Endothelial cell of umbilical vein (primary cell): ENCODE data around the gene USP30. TPM values are rescaled to one million over a fixed set of nuclear protein-coding genes. Genes with fewer than 3 reads are reported as not detected.

Experiments
- BruUV-seq: library from RNA; stranded (reverse); fragments of 400-500 nt; replicated peaks from 2 replicates; lab custom pipeline; 2021; lab: Mats Ljungman, UMichigan
- CTCF ChIA-PET: fragments of 300-600, 350-600 bp; sonication (Branson Sonifier 250); formaldehyde crosslinking; loops from one replicate; lab custom pipeline; 2021; ENCODE audit warnings: antibody characterized with exemption, inconsistent platforms; lab: Charles Lee
- POLR2A ChIA-PET: fragments of 300-600, 350-600 bp; sonication (Branson Sonifier 250); formaldehyde crosslinking; loops from one replicate; lab custom pipeline; 2021; ENCODE audit warnings: antibody characterized with exemption, inconsistent platforms; lab: Charles Lee
- DNase-seq: peaks from one replicate; pipeline ENCODE4 v3.0.0-alpha.2; 2011; ENCODE audit warnings: low read depth, low spot score
- FAIRE-seq: peaks from 2 replicates; lab custom pipeline; 2011; peaks lifted over from hg19 to GRCh38; lab: Jason Lieb, UNC
- H2AFZ ChIP-seq: 2 replicates; pipeline ENCODE4 v1.6.0; 2012; ENCODE audit warnings: low read depth, low read length, control low read depth, inconsistent platforms
- H3K27ac ChIP-seq: 2 replicates; pipeline ENCODE4 v1.5.1; 2011; ENCODE audit warnings: low read depth, mild to moderate bottlenecking, control low read depth, low read length, moderate library complexity; ENCODE audit not compliant: insufficient read depth
- H3K27me3 ChIP-seq, 2 experiments: 2 replicates each; pipeline versions ENCODE4 v1.6.0 to v1.6.1; 2011; ENCODE audit warnings: low read length in 2 of 2, mixed read lengths in 1 of 2; ENCODE audit not compliant: control insufficient read depth in 2 of 2, insufficient read depth in 2 of 2
- H3K36me3 ChIP-seq, 2 experiments: 2 replicates in 1 of 2; 3 replicates in 1 of 2; pipeline ENCODE4 v1.5.1; 2011; ENCODE audit warnings: low read length in 2 of 2, mild to moderate bottlenecking in 1 of 2, moderate library complexity in 1 of 2; ENCODE audit not compliant: control insufficient read depth in 2 of 2, insufficient read depth in 2 of 2; ENCODE audit errors: extremely low read depth in 1 of 2
- H3K4me1 ChIP-seq: 3 replicates; pipeline ENCODE4 v1.5.1; 2011; ENCODE audit warnings: mild to moderate bottlenecking, low read length; ENCODE audit not compliant: control insufficient read depth, insufficient read depth; ENCODE audit errors: extremely low read depth
- H3K4me2 ChIP-seq: 2 replicates; pipeline ENCODE4 v1.6.1; 2011; ENCODE audit warnings: low read length, control low read depth, mixed read lengths; ENCODE audit not compliant: insufficient read depth
- H3K4me3 ChIP-seq, 3 experiments: fragments of 200-600 bp in 1 of 3; sonication (generic), shearing (Covaris generic) in 1 of 3; replicated peaks in 1 of 3; 2 replicates each; pipeline ENCODE4 v1.5.1; 2011 to 2016; ENCODE audit warnings: control low read depth in 3 of 3, low read length in 3 of 3, mild to moderate bottlenecking in 2 of 3, inconsistent platforms in 1 of 3, low read depth in 1 of 3, moderate library complexity in 1 of 3; ENCODE audit not compliant: insufficient read depth in 1 of 3
- H3K79me2 ChIP-seq: 2 replicates; pipeline ENCODE4 v1.6.0; 2012; ENCODE audit warnings: low read length, inconsistent platforms; ENCODE audit not compliant: control insufficient read depth, insufficient read depth
- H3K9ac ChIP-seq: replicated peaks from 2 replicates; pipeline ENCODE3; 2011; ENCODE audit warnings: low read length, control low read depth; ENCODE audit not compliant: insufficient read depth; ENCODE audit errors: extremely low read depth
- H3K9me1 ChIP-seq: replicated peaks from 3 replicates; pipeline ENCODE4 v1.6.0; 2011; ENCODE audit warnings: mild to moderate bottlenecking, low read length; ENCODE audit not compliant: control insufficient read depth, insufficient read depth; ENCODE audit errors: extremely low read depth
- H3K9me3 ChIP-seq: replicated peaks from 2 replicates; pipeline ENCODE4 v1.5.1; 2012; ENCODE audit warnings: low read length, inconsistent platforms; ENCODE audit not compliant: control insufficient read depth, insufficient read depth
- H4K20me1 ChIP-seq: replicated peaks from 2 replicates; pipeline ENCODE3; 2011; ENCODE audit warnings: mild to moderate bottlenecking, low read length; ENCODE audit not compliant: control insufficient read depth, insufficient read depth; ENCODE audit errors: extremely low read depth
- EZH2 ChIP-seq: IDR thresholded peaks from 2 replicates; pipeline ENCODE4 v1.6.1; 2012; ENCODE audit warnings: borderline replicate concordance, low read depth, mild to moderate bottlenecking, moderate library complexity, low read length, inconsistent platforms; ENCODE audit not compliant: severe bottlenecking
- FOS ChIP-seq: IDR thresholded peaks from 2 replicates; pipeline ENCODE4 v1.6.1; 2011; ENCODE audit warnings: mild to moderate bottlenecking, low read length, moderate library complexity, borderline replicate concordance; ENCODE audit not compliant: insufficient read depth
- GATA2 ChIP-seq: IDR thresholded peaks from 2 replicates; pipeline ENCODE4 v1.7.0; 2011; ENCODE audit warnings: low read depth, mild to moderate bottlenecking, moderate library complexity, mixed read lengths, low read length; ENCODE audit not compliant: insufficient read length, insufficient read depth
- JUN ChIP-seq: IDR thresholded peaks from 2 replicates; pipeline ENCODE4 v1.6.1; 2011; ENCODE audit warnings: borderline replicate concordance, low read depth; ENCODE audit not compliant: insufficient read length, insufficient read depth
- MYC ChIP-seq: IDR thresholded peaks from one replicate; pipeline ENCODE4 v1.6.1; 2011; ENCODE audit warnings: mild to moderate bottlenecking, low read depth, low read length
- POLR2A ChIP-seq: IDR thresholded peaks from 2 replicates; pipeline ENCODE4 v1.6.1; 2012; ENCODE audit warnings: low read depth, mild to moderate bottlenecking, control low read depth, low read length
- POLR2AphosphoS5 ChIP-seq: IDR thresholded peaks from 2 replicates; pipeline ENCODE4 v1.6.1; 2012; ENCODE audit warnings: low read depth, mild to moderate bottlenecking, control low read depth, low read length, moderate library complexity; ENCODE audit not compliant: insufficient read depth
- dilution Hi-C: fragments of 300-500 bp; cut with MboI; formaldehyde crosslinking; loops from one replicate; pipeline ENCODE4 v1.15.0; 2019; ENCODE audit warnings: low sequenced_read_pairs; ENCODE audit not compliant: extremely low pct_ligation_motif_present
- intact Hi-C: fragments of 100-400 bp; cut with micrococcal nuclease; formaldehyde crosslinking; loops from one replicate; pipeline ENCODE4 v1.10.0; 2022
- polyA plus RNA-seq, 4 experiments: library from polyadenylated mRNA; depleted of rRNA in 3 of 4; stranded (reverse) in 3 of 4; unstranded in 1 of 4; fragments of >200 nt; gene quantifications; 2 replicates each; pipeline versions ENCODE4 v1.2.1 to v1.2.3, GENCODE V29; 2011 to 2012; ENCODE audit warnings: missing spikeins in 1 of 4
- total RNA-seq: library from RNA; stranded (reverse); gene quantifications from 2 replicates; pipeline ENCODE4 v1.2.3, GENCODE V29; 2021
- TF ChIP-seq, protein P1 (sequence below): IDR thresholded peaks from 2 replicates; pipeline ENCODE4 v1.6.1; 2011; ENCODE audit not compliant: insufficient read depth, insufficient read length
- TF ChIP-seq, protein P2 (sequence below), 2 donors: IDR thresholded peaks; 1 replicate in 1 of 2; 2 replicates in 1 of 2; pipeline ENCODE4 v1.5.1; 2011; ENCODE audit warnings: low read length in 2 of 2, mild to moderate bottlenecking in 2 of 2, moderate library complexity in 2 of 2, control low read depth in 1 of 2, inconsistent platforms in 1 of 2, low read depth in 1 of 2; ENCODE audit not compliant: insufficient read depth in 1 of 2; ENCODE audit errors: extremely low read depth in 1 of 2

The USP30 gene
- total and polyA plus RNA-seq, 2 donors (not counting 3 experiments of a cell fraction or from before 2014, with no cell fraction given), result 14.2 to 24.3 TPM

DNA sequence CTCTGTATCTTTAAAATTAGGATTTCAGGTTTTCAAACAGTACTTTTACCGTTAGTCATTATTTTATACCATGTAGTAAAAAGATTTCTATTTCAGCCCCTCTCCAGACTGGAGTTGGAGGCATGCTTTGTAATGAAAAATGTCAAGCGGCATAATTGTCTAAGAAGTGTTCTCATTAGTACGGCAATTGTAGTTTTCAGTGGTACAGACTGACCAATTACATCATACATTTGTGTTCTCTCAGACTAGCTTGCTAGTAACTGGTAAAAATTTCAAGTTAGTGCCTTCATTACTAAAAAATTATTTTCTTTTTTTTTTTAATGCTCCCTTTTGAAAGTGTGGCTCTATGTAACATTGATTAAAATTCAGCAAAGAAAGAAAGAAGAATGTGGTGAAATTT, 4.5 kb downstream of the USP30 start:
- dilution Hi-C loops (no loop called here), intact Hi-C loops (no loop called here)
- no peak overlapping the region for H2AFZ ChIP-seq
- H3K79me2 ChIP-seq, result no peaks in the 10 kb centered on the region
- H3K4me3 ChIP-seq, result no peak overlapping the region
- ChIA-PET CTCF (no interaction called here), POLR2A (no interaction called here)
- DNase-seq (no peak), FAIRE-seq (no peak)
- no peaks in the 10 kb centered on the region for H3K9me3 ChIP-seq
- H3K36me3 ChIP-seq, result peaks cover 0 to 4% of the 10 kb centered on the region in 2 experiments
- no TSS peak for BruUV-seq
- no peak overlapping the region for H3K9ac ChIP-seq
- TF ChIP-seq, protein P1, sequence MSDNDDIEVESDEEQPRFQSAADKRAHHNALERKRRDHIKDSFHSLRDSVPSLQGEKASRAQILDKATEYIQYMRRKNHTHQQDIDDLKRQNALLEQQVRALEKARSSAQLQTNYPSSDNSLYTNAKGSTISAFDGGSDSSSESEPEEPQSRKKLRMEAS, result no peak
- TF ChIP-seq, protein P2, sequence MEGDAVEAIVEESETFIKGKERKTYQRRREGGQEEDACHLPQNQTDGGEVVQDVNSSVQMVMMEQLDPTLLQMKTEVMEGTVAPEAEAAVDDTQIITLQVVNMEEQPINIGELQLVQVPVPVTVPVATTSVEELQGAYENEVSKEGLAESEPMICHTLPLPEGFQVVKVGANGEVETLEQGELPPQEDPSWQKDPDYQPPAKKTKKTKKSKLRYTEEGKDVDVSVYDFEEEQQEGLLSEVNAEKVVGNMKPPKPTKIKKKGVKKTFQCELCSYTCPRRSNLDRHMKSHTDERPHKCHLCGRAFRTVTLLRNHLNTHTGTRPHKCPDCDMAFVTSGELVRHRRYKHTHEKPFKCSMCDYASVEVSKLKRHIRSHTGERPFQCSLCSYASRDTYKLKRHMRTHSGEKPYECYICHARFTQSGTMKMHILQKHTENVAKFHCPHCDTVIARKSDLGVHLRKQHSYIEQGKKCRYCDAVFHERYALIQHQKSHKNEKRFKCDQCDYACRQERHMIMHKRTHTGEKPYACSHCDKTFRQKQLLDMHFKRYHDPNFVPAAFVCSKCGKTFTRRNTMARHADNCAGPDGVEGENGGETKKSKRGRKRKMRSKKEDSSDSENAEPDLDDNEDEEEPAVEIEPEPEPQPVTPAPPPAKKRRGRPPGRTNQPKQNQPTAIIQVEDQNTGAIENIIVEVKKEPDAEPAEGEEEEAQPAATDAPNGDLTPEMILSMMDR (IDR thresholded peaks at IDR 0.05; ENCODE audit: extremely low read depth in 1 of 2, insufficient read depth in 1 of 2, low read depth in 1 of 2, low read length in 2 of 2), result no peak
- TF ChIP-seq FOS (no peak), EZH2 (no peak), MYC (no peak), JUN (no peak), GATA2 (no peak), POLR2AphosphoS5 (no peak), POLR2A (no peak)
- H3K27me3 ChIP-seq, result no peaks in the 10 kb centered on the region
- H4K20me1 ChIP-seq, result no peaks in the 10 kb centered on the region
- no peak overlapping the region for H3K27ac ChIP-seq
- peaks cover 9% of the 10 kb centered on the region for H3K4me1 ChIP-seq
- H3K4me2 ChIP-seq, result no peak overlapping the region
- H3K9me1 ChIP-seq, result no peaks in the 10 kb centered on the region
